ENCODE measurements around the gene PBLD.

DNA sequence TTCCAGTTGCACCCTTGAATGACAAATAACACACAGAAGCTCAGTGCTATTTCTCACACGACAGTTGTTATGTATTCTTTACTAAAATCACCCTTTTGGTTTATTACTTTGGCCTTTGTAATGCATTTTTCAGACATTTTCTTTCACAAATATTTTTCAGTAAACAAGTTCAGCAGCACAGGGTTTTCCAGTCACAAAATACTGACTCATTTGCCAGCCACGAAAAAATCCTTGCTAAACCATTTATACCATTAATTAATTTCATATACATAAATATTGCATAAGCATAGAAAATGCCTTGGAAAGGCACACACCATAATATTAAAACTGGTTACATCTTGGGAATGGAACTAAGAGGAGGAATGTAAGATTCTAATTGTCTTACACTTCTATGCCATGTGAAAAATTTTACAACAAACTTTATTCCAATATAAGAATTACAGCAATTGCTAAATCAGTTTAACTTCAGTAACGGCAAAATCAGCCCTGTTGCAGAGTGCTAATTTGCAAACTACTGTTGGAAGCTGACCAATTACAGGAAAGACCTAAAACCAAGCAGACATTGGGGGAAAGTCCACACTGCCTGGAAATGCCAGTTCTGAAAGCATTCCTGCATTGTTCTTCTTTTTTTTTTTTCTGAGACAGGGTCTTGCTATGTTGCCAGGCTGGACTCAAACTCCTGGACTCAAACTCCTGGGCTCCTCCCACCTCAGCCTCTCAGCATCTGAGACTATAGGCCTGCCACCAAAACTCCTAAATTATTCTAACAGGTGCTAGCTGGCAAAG lies 31.6 kb upstream of the PBLD start:
- TF ChIP-seq, protein P1, sequence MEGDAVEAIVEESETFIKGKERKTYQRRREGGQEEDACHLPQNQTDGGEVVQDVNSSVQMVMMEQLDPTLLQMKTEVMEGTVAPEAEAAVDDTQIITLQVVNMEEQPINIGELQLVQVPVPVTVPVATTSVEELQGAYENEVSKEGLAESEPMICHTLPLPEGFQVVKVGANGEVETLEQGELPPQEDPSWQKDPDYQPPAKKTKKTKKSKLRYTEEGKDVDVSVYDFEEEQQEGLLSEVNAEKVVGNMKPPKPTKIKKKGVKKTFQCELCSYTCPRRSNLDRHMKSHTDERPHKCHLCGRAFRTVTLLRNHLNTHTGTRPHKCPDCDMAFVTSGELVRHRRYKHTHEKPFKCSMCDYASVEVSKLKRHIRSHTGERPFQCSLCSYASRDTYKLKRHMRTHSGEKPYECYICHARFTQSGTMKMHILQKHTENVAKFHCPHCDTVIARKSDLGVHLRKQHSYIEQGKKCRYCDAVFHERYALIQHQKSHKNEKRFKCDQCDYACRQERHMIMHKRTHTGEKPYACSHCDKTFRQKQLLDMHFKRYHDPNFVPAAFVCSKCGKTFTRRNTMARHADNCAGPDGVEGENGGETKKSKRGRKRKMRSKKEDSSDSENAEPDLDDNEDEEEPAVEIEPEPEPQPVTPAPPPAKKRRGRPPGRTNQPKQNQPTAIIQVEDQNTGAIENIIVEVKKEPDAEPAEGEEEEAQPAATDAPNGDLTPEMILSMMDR (IDR thresholded peaks at IDR 0.05) = no peak
- TF ChIP-seq, protein P2, sequence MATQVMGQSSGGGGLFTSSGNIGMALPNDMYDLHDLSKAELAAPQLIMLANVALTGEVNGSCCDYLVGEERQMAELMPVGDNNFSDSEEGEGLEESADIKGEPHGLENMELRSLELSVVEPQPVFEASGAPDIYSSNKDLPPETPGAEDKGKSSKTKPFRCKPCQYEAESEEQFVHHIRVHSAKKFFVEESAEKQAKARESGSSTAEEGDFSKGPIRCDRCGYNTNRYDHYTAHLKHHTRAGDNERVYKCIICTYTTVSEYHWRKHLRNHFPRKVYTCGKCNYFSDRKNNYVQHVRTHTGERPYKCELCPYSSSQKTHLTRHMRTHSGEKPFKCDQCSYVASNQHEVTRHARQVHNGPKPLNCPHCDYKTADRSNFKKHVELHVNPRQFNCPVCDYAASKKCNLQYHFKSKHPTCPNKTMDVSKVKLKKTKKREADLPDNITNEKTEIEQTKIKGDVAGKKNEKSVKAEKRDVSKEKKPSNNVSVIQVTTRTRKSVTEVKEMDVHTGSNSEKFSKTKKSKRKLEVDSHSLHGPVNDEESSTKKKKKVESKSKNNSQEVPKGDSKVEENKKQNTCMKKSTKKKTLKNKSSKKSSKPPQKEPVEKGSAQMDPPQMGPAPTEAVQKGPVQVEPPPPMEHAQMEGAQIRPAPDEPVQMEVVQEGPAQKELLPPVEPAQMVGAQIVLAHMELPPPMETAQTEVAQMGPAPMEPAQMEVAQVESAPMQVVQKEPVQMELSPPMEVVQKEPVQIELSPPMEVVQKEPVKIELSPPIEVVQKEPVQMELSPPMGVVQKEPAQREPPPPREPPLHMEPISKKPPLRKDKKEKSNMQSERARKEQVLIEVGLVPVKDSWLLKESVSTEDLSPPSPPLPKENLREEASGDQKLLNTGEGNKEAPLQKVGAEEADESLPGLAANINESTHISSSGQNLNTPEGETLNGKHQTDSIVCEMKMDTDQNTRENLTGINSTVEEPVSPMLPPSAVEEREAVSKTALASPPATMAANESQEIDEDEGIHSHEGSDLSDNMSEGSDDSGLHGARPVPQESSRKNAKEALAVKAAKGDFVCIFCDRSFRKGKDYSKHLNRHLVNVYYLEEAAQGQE (IDR thresholded peaks at IDR 0.05; ENCODE audit: insufficient read depth in 1 of 2, low read depth in 2 of 2, low read length in 1 of 2) = no peak
- TF ChIP-seq POLR2AphosphoS5 (IDR thresholded peaks at IDR 0.05; ENCODE audit: low read depth, low read length) (no peak), TCF7L2 (IDR thresholded peaks at IDR 0.05; ENCODE audit: low read depth, low read length) (no peak)

All from Panc1 (cell line).